Peyer's patch (tissue), 4 donors: ENCODE data around the gene PCGF2. TPM values are rescaled to one million over a fixed set of nuclear protein-coding genes. Genes with fewer than 3 reads are reported as not detected.

Source experiments
- DNase-seq, 3 donors: peaks; one replicate each; pipeline ENCODE4 v3.0.0-alpha.2; 2017 to 2019
- H3K27ac ChIP-seq, 4 donors: fragments of 200-600 bp; sonication (generic); one replicate each; pipeline ENCODE4 v1.5.1; 2016 to 2019
- H3K27me3 ChIP-seq, 2 donors: fragments of 200-600 bp; sonication (generic); one replicate each; pipeline ENCODE4 v1.5.1; 2019
- H3K36me3 ChIP-seq, 3 donors: fragments of 200-600 bp; sonication (generic); one replicate each; pipeline ENCODE4 v1.5.1; 2016 to 2019
- H3K4me1 ChIP-seq, 4 donors: fragments of 200-600 bp; sonication (generic); one replicate each; pipeline ENCODE4 v1.5.1; 2016 to 2019
- H3K4me3 ChIP-seq, 4 donors: fragments of 200-600 bp; sonication (generic); 1 replicate in 3 of 4; 2 replicates in 1 of 4; pipeline ENCODE4 v1.5.1; 2016 to 2019; ENCODE audit warnings: mild to moderate bottlenecking in 1 of 4
- H3K9me3 ChIP-seq, 4 donors: fragments of 200-600 bp; sonication (generic); one replicate each; pipeline ENCODE4 v1.5.1; 2016 to 2019; ENCODE audit warnings: mild to moderate bottlenecking in 1 of 4
- POLR2A ChIP-seq, 2 donors: fragments of 450-650 bp; IDR thresholded peaks; one replicate each; pipeline ENCODE4 v1.5.1; 2017; ENCODE audit warnings: antibody characterized with exemption in 2 of 2, mild to moderate bottlenecking in 2 of 2, moderate library complexity in 2 of 2
- total RNA-seq, 4 donors: library from RNA; depleted of rRNA; stranded (reverse); fragments of >200 nt; gene quantifications; one replicate each; pipeline ENCODE4 v1.1.0, GENCODE V29; 2016
- TF ChIP-seq, protein P1 (sequence below), 6 experiments: fragments of 450-650 bp in 4 of 6; fragments of 200-600 bp in 2 of 6; sonication (generic) in 1 of 6; IDR thresholded peaks; one replicate each; pipeline ENCODE4 v1.5.1; 2017 to 2019; ENCODE audit warnings: antibody characterized with exemption in 6 of 6, mild to moderate bottlenecking in 3 of 6, moderate library complexity in 1 of 6

Gene PCGF2
- total RNA-seq, 4 donors from 2014 or later = 8.3 to 41.9 (median 14.5) TPM

DNA sequence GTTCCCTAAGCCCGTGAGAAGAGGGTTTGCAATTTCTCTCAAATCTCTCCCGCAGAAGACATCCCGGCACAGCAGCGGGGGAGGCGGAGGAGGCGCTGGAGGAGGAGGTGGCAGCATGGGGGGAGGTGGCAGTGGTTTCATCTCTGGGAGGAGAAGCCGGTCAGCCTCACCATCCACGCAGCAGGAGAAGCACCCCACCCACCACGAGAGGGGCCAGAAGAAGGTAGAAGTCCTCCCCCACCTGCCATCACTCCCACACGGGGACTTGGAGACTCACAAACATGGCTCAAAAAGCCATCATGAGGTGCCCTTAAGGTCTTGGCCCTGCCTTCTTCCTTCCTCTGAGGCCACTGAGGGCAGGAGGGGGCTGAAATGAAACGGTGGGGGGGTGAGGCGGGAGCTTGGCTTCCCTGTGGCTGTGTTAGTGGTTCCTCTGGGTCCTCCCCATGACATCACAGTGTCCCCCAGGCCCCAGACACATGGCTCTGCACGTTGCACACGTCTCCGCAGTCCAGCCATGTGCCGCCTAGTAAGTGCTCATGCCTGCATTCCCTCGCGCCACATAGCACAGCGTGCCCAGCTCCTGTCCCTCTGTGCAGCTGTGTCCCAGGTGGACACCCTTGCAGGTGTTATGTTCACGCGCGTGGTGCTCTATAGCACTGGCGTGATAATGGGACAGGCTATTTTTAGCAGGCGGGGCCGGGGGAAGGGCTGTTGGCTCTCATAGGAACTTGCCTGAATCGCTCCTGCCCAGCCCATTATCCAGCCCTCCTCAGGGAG lies 36.2 kb downstream of the PCGF2 start:
- H3K4me3 ChIP-seq = no peak overlapping the region
- DNase-seq = no peak
- H3K4me1 ChIP-seq = peaks cover 0 to 15% (median 0%) of the 10 kb centered on the region in 4 donors
- peaks cover 0 to 94% (median 0%) of the 10 kb centered on the region in 3 donors for H3K36me3 ChIP-seq
- no peaks in the 10 kb centered on the region for H3K9me3 ChIP-seq
- H3K27me3 ChIP-seq = no peaks in the 10 kb centered on the region
- TF ChIP-seq POLR2A (IDR thresholded peaks at IDR 0.05) = no peak
- TF ChIP-seq, protein P1, sequence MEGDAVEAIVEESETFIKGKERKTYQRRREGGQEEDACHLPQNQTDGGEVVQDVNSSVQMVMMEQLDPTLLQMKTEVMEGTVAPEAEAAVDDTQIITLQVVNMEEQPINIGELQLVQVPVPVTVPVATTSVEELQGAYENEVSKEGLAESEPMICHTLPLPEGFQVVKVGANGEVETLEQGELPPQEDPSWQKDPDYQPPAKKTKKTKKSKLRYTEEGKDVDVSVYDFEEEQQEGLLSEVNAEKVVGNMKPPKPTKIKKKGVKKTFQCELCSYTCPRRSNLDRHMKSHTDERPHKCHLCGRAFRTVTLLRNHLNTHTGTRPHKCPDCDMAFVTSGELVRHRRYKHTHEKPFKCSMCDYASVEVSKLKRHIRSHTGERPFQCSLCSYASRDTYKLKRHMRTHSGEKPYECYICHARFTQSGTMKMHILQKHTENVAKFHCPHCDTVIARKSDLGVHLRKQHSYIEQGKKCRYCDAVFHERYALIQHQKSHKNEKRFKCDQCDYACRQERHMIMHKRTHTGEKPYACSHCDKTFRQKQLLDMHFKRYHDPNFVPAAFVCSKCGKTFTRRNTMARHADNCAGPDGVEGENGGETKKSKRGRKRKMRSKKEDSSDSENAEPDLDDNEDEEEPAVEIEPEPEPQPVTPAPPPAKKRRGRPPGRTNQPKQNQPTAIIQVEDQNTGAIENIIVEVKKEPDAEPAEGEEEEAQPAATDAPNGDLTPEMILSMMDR (IDR thresholded peaks at IDR 0.05) = no peak
- no peak overlapping the region for H3K27ac ChIP-seq

DNA sequence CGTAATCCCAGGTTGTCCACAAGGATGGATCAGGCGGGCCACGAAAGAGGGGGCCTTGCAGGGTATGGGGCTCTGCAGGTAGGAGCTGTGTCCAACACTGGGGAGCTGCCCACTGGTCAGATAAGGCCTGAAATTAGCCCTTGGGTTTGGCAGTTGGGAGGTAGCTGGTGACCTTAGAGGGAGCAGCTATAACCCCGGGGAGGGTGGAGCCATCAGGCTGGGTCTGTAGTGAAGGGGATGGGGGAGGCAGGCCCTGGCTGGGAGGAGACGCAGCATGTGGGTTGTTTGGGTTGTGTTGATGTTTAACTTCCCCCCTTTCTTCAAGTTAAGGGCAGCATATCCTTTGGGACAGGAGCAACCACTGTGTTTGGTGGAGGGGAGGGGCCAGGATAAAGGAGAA lies 37.2 kb downstream of the PCGF2 start:
- Histone ChIP-seq H3K9me3 (no peaks in the 10 kb centered on the region), H3K4me3 (no peak overlapping the region), H3K27ac (no peak overlapping the region), H3K36me3 (peaks cover 0 to 84% (median 0%) of the 10 kb centered on the region in 3 donors), H3K4me1 (peaks cover 0 to 23% (median 0%) of the 10 kb centered on the region in 4 donors), H3K27me3 (no peaks in the 10 kb centered on the region)
- TF ChIP-seq POLR2A (IDR thresholded peaks at IDR 0.05) = no peak
- TF ChIP-seq, protein P1 (IDR thresholded peaks at IDR 0.05) = no peak
- DNase-seq = no peak

DNA sequence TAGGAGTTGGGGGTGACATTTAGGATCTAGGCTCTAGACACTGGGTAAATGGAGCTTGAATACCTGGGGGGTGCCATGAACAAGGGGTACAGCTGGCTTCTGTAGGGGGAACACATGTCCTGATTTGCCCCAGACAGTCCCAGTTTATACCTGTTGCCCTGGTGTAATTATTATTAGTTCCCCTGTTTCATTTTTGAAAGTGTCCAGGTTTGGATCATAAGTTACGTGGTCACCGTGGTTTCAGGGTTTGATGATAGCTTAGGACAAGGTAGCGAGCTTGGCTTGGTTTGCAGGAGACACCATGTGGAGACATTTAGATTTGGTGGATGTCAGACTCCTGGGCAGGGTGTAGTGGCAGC lies 37.6 kb downstream of the PCGF2 start:
- DNase-seq = no peak
- Histone ChIP-seq H3K27me3 (no peaks in the 10 kb centered on the region), H3K27ac (no peak overlapping the region), H3K4me3 (no peak overlapping the region), H3K4me1 (peaks cover 0 to 23% (median 0%) of the 10 kb centered on the region in 4 donors), H3K36me3 (peaks cover 0 to 80% (median 0%) of the 10 kb centered on the region in 3 donors), H3K9me3 (no peaks in the 10 kb centered on the region)
- TF ChIP-seq, protein P1 (IDR thresholded peaks at IDR 0.05) = no peak
- TF ChIP-seq POLR2A (IDR thresholded peaks at IDR 0.05) = no peak

DNA sequence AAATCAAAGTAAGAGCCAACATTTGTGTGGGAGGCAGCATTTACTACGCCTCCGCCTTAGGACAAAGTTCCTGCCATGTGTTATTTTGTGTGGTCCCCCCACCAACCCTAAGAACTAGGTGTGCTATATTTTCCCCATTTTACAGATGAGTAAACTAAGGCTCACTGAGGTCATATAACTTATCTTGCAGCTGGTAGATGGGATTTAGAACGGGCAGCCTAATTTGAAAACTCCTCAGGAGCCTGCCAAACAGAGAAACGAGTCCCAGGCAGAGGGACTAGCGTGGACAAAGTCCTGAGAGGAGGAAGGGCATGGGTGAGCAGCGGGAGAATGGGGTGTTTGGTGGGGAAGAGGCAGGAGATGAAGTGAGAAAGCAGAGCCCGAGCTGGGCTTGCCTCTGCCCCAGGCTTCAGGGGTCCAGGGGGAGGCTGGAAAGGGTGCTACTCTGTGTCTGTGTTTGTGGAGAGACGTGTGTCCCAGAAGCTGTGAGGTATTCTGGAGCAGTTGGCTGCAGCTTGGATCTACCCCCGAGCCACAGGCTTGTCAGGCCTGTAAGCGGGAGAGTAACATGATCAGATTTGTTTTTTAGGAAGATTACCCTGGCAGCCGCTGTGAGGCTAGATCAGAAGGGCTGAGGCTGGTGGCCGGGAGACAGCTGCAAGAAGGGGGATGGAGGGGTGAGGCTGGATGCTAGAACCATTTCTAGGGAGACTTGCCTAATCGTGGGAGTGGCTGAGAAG lies 38.1 kb downstream of the PCGF2 start:
- H3K4me3 ChIP-seq = no peak overlapping the region
- no peaks in the 10 kb centered on the region for H3K27me3 ChIP-seq
- peaks cover 0 to 23% (median 0%) of the 10 kb centered on the region in 4 donors for H3K4me1 ChIP-seq
- H3K9me3 ChIP-seq = no peaks in the 10 kb centered on the region
- TF ChIP-seq, protein P1 (IDR thresholded peaks at IDR 0.05) = no peak
- no peak for TF ChIP-seq POLR2A (IDR thresholded peaks at IDR 0.05)
- no peak overlapping the region for H3K27ac ChIP-seq
- no peak for DNase-seq
- peaks cover 0 to 74% (median 0%) of the 10 kb centered on the region in 3 donors for H3K36me3 ChIP-seq

DNA sequence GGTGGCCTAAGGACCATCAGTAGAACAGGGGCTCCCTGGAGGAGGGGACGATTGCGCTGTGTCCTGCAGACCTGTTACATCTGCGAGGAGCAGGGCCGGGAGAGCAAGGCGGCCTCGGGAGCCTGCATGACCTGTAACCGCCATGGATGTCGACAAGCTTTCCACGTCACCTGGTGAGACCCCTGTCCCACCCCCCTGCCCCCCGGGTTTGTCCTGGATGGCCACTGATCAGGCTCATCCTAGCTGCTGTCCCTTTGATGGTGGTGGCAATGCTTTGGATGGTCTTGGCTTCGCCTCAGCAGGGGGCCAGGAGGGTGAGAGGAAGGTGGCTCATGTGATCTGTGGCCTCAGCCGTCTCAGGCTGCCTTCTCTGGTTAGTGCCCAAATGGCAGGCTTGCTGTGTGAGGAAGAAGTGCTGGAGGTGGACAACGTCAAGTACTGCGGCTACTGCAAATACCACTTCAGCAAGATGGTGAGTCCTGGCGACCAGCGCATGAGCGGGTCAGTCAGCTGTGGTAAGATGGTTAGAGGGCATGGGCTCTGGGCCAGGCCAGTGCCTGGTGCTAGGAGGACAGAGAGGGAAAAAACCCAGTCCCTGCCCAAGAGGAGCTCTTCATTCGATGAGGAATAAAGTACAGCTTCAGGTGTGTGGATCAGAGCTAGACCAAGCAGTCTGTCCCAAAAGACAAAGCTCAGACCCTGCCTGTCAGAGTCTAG lies 38.9 kb downstream of the PCGF2 start:
- no peaks in the 10 kb centered on the region for H3K9me3 ChIP-seq
- peaks cover 0 to 67% (median 0%) of the 10 kb centered on the region in 3 donors for H3K36me3 ChIP-seq
- no peak overlapping the region for H3K27ac ChIP-seq
- DNase-seq = no peak
- no peaks in the 10 kb centered on the region for H3K27me3 ChIP-seq
- H3K4me3 ChIP-seq = no peak overlapping the region
- TF ChIP-seq POLR2A (IDR thresholded peaks at IDR 0.05) = no peak
- TF ChIP-seq, protein P1 (IDR thresholded peaks at IDR 0.05) = no peak
- H3K4me1 ChIP-seq = peaks cover 0 to 23% (median 0%) of the 10 kb centered on the region in 4 donors
